Measurements from ENCODE around the gene KRT81. TPM values are rescaled to one million over a fixed set of nuclear protein-coding genes. Genes with fewer than 3 reads are reported as not detected.

Gene KRT81
- total RNA-seq, 2 experiments from 2014 or later: not detected

- Histone ChIP-seq H3K27ac (ENCODE audit: low read depth in 1 of 2, low read length in 2 of 2) (no peak overlapping the region), H3K27me3 (ENCODE audit: control insufficient read depth in 1 of 2, insufficient read depth in 2 of 2, low read length in 2 of 2) (peaks cover 5 to 12% of the 10 kb centered on the region in 2 experiments), H3K4me3 (ENCODE audit: low read length) (no peak overlapping the region), H3K9me3 (ENCODE audit: control insufficient read depth in 1 of 2, insufficient read depth in 1 of 2, low read length in 2 of 2) (no peaks in the 10 kb centered on the region), H3K36me3 (ENCODE audit: insufficient read depth, low read length) (no peaks in the 10 kb centered on the region), H3K4me1 (ENCODE audit: insufficient read depth, low read length) (peaks cover 8% of the 10 kb centered on the region)
- Mint-ChIP-seq H3K4me3 (no peak overlapping the region), H3K36me3 (ENCODE audit: low read depth) (no peaks in the 10 kb centered on the region), H3K9me3 (no peaks in the 10 kb centered on the region), H3K4me1 (ENCODE audit: low read depth) (peaks cover 7% of the 10 kb centered on the region), H3K27ac (no peak overlapping the region), H3K27me3 (peaks cover 54% of the 10 kb centered on the region)
- intact Hi-C loops (cut with DNase I, micrococcal nuclease): no loop called here
- ChIA-PET POLR2A (no interaction called here), CTCF (no interaction called here)
- TF ChIP-seq CTCF (IDR thresholded peaks at IDR 0.05): no peak
- DNase-seq: no peak
- ATAC-seq (ENCODE audit: poor library complexity): no peak
Observed at GRCh38 chr12:52324153-52324444, 32.8 kb upstream of the KRT81 start.

- H3K27me3 ChIP-seq (ENCODE audit: control insufficient read depth in 1 of 2, insufficient read depth in 2 of 2, low read length in 2 of 2): peaks cover 5 to 12% of the 10 kb centered on the region in 2 experiments
- CTCF ChIA-PET: no interaction called here
- no peak for ATAC-seq (ENCODE audit: poor library complexity)
Observed at GRCh38 chr12:52323416-52324152, 32.2 kb upstream of the KRT81 start.

GRCh38 chr12:52323001-52323400 lies 31.7 kb upstream of the KRT81 start:
- DNase-seq (no peak), ATAC-seq (ENCODE audit: poor library complexity) (no peak)
- Mint-ChIP-seq H3K27ac (no peak overlapping the region), H3K4me3 (no peak overlapping the region), H3K4me1 (ENCODE audit: low read depth) (peaks cover 7% of the 10 kb centered on the region), H3K36me3 (ENCODE audit: low read depth) (no peaks in the 10 kb centered on the region), H3K27me3 (peaks cover 63% of the 10 kb centered on the region), H3K9me3 (no peaks in the 10 kb centered on the region)
- Histone ChIP-seq H3K27ac (ENCODE audit: low read depth in 1 of 2, low read length in 2 of 2) (no peak overlapping the region), H3K9me3 (ENCODE audit: control insufficient read depth in 1 of 2, insufficient read depth in 1 of 2, low read length in 2 of 2) (no peaks in the 10 kb centered on the region), H3K27me3 (ENCODE audit: control insufficient read depth in 1 of 2, insufficient read depth in 2 of 2, low read length in 2 of 2) (peaks cover 5 to 12% of the 10 kb centered on the region in 2 experiments), H3K4me1 (ENCODE audit: insufficient read depth, low read length) (peaks cover 10% of the 10 kb centered on the region), H3K4me3 (ENCODE audit: low read length) (no peak overlapping the region), H3K36me3 (ENCODE audit: insufficient read depth, low read length) (no peaks in the 10 kb centered on the region)
- no peak for TF ChIP-seq CTCF (IDR thresholded peaks at IDR 0.05)
- intact Hi-C loops (cut with DNase I, micrococcal nuclease): no loop called here
- ChIA-PET POLR2A (interaction anchor here (0.5 kb wide), 1 partner anchor 74 kb away, joined by 3 read pairs; no protein-coding TSS in a partner anchor), CTCF (no interaction called here)

More at GRCh38 chr12:52323416-52324152, 32.2 kb upstream of the KRT81 start:
- H3K9me3 ChIP-seq (ENCODE audit: control insufficient read depth in 1 of 2, insufficient read depth in 1 of 2, low read length in 2 of 2): no peaks in the 10 kb centered on the region
- H3K27me3 Mint-ChIP-seq: peaks cover 60% of the 10 kb centered on the region
- intact Hi-C loops (cut with DNase I, micrococcal nuclease): no loop called here
- H3K27ac Mint-ChIP-seq: no peak overlapping the region
- POLR2A ChIA-PET: no interaction called here
- no peak overlapping the region for H3K4me3 Mint-ChIP-seq
- peaks cover 10% of the 10 kb centered on the region for H3K4me1 ChIP-seq (ENCODE audit: insufficient read depth, low read length)
- H3K9me3 Mint-ChIP-seq: no peaks in the 10 kb centered on the region
- no peak for DNase-seq
- H3K36me3 ChIP-seq (ENCODE audit: insufficient read depth, low read length): no peaks in the 10 kb centered on the region
- no peak for TF ChIP-seq CTCF (IDR thresholded peaks at IDR 0.05)
- no peaks in the 10 kb centered on the region for H3K36me3 Mint-ChIP-seq (ENCODE audit: low read depth)
- peaks cover 7% of the 10 kb centered on the region for H3K4me1 Mint-ChIP-seq (ENCODE audit: low read depth)
- H3K4me3 ChIP-seq (ENCODE audit: low read length): no peak overlapping the region
- no peak overlapping the region for H3K27ac ChIP-seq (ENCODE audit: low read depth in 1 of 2, low read length in 2 of 2)
